GM19397 (cell line): ENCODE results near the gene CEP57L1.

Experiments
- ATAC-seq: cut with Tn5 transposase; IDR thresholded peaks from one replicate; pipeline ENCODE4 v1.9.1; 2021; ENCODE audit warnings: mild to moderate bottlenecking, moderate library complexity; ENCODE audit not compliant: unreplicated experiment

The CEP57L1 gene

DNA sequence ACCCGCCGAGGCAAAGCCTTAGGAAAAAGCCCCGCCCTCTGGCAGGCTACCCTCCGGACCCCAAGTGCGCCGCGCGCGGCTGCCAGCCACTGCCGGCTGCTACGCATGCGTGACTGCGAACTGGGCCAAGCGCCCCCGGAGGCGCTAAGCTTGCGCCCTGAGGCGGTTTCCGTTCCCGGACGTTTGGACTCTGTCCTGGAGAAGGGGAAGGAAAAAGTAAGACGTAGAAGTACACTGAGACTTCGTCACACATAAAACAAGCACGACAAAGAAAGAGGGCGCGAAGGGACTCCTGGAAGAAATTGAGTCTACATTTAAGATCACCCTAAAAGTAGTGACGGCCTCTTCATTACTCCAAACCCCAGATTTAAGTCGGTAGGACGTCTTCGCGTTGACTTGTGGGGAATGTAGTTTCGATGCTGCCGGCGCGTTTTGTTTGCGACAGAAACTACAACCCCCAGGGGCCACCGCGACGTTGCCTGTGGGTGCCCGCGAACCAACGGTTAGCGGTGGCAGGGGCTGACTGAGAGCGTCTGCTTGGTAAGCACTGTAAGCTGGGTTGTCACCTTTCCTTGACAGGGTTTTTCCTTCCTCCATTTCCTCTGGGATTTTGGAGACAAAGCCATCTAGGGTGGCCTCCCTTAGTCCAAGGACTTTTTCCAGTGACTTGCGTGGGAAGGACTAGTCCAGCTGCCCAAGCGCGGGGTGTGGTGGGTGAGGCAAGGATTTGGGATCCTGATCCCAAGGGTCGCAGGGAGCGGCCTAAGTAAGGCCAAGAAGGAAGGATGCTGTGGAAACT is at the start of gene CEP57L1:
Gene CEP57L1, plus strand, starts transcription at position 472 of the 799 bp plus-strand sequence. CDS start 49,715 bp downstream, outside the sequence.
- ATAC-seq: peak; percentile 74

GRCh38 chr6:109048176-109048575 is 47.1 kb upstream of the CEP57L1 start:
- ATAC-seq: no peak

DNA sequence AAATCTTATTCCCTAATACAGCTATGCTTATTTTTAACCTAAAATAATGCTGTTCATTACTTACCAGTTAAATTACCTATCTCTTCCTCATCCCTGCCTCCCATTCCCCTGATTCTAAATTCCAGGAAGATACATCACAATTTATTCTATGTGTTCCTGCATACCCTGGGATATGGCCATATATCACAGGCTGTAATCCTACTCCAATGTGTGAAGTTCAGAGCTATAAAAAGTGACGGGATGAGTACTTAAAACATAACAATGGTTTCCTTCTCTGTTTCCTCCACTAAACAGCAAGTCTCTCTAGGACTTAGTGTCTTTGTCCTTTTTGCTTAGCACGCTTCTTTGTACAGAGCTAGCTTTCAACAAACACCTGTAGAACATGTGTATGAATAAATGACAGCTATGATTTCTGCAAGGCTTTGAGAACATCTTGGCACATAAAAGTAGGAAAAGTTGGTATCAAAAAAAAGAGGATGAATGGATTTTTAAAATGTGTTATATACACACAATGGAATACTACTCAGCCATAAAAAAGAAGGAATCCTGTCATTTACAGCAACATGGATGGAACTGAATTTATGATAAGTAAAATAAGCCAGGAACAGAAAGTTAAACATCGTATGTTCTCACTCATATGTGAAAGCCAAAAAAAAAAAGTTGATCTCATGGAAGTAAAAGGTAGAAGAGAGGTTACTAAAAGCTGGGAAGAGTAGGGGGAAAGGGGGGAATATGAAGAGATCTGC is 46.5 kb upstream of the CEP57L1 start:
- no peak for ATAC-seq

DNA sequence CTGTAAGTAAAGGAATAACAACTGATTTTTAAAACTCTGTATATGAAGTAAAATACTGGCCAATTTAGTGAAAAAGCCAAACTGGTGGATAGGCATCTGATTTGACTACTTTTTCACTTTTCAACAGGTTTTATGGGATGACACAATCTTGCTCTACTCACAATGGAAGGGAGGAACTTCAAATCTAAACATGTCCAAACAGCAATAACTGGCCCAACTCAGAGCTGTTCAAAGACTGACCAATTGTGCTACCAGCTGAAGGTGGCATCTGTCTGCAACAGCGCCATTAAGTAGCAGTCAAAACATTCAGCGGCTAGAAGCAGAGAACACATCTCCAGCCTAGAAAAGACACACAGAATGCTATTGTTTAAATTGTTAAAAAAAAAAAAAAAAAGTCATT is 45.3 kb upstream of the CEP57L1 start:
- ATAC-seq: no peak

DNA sequence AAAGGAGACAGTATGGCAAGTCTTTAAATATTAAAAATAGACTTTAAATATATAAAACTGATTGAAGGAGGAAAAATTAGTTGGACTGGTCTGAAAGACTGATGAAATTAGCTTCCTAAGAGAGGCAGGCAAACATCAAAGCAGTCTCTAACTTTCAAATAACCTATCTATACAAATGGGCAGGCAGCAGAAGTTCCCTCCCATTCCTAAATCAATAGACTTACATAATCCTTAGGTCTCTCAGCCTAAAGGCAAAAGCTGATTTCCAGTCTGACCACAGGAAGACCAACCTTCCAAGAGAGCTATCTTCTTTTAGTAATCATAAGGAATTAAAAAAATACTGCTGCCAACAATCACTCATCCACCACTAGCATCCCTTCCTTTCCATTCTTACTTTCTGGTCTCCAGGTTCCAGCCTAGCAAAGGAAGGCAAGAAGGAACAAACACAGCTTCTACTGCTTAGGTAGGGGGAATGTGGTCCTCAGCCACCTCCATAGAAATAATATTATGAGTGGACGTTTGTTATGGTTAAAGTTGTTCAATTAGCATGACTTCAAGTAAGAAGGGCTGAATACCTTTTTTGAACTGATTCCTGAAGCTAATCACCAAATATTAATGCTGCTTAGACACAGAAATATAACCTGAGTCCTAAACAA is 44.7 kb upstream of the CEP57L1 start:
- ATAC-seq: no peak

DNA sequence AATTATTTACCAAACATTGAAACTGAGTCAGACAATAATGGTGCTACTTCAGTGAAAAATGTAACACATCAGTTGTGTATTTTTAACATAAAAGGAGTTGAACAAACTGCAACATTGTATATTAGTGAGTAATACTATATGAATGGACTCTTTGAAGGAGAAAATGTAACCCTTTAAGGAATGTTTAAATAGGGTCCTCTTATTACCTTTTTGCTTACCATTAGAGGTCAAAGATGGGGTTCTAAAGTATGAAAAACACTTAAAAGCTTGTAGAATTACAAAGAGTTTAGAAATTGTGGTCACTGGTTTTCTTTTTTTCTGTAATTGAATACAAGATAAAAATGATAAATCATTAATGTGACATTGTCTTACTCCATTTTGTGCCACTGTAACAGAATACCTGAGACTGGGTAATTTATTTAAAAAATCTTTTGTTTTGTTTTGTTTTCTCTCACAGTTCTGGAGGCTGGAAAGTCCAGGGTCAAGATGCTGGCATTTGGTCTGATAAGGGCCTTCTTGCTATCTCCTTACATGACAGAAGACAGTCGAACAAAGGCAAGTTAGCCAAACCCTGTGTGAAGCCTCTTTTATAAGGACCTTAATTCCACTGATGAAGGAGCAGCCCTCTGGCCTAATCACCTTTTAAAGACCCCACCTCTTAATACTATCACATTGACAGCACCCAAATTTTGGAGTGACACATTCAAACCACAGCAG is 43.8 kb upstream of the CEP57L1 start:
- no peak for ATAC-seq

GRCh38 chr6:109052018-109052651 is 43.2 kb upstream of the CEP57L1 start:
- ATAC-seq: no peak

DNA sequence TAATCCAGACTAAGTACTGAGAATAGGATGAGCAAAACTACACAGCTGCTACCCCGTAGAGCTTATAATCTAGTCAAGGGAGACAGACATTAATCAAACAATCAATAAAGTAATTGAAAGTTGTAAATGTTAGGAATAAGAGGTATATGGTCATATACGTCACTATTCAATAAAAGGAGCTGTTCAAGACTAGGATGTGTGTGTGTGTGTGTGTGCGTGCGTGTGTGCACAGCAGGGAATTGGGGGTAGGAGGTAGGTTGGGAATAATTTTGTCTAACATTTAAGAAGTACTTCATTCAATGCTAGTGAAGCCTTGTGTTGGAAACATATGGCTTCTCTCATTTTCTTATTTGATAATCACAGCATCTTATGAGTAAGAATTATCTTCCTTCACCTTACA is 42.5 kb upstream of the CEP57L1 start:
- ATAC-seq: no peak

DNA sequence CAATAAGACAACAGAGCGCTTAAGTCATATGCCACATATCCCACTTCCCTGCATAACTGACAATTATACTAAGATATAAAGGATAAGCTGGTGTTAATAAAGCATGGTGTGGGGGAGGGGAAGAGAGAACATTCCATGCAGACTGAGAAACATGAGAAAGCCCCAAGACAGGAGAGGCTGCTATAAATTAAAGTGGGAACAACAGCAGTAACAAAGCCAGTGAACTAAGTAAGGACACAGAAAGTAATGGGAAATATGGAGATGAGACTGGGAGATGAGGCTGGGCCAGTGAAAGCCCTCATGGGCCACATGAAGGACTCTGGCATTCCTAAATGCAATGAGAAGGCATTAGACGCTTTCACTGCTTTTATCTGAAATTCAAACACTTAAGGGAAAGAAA is 42.0 kb upstream of the CEP57L1 start:
- no peak for ATAC-seq

- no peak for ATAC-seq
These were observed 39.5 kb upstream of the CEP57L1 start for GRCh38 chr6:109055771-109056235.

- ATAC-seq: no peak
These were observed 38.6 kb upstream of the CEP57L1 start for GRCh38 chr6:109056661-109057060.

DNA sequence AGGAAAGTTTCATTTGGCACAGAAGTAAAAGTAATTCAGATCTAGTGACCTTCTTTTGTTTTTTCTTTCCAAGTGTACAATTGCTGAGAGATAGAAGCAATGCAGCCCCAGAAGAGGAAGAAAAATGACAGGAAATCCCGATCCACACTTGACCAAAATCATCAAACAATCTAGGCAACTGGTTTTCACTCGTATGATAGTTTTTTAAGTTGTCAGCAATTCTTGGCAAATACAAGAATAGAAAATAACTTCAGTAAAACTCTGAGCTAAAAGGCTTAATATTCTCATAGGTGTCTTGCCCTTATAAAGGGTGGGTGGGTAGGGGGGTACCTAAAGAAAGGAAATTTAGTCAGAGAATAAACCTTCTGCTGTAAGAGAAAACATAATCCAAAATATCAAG is 36.7 kb upstream of the CEP57L1 start:
- no peak for ATAC-seq

DNA sequence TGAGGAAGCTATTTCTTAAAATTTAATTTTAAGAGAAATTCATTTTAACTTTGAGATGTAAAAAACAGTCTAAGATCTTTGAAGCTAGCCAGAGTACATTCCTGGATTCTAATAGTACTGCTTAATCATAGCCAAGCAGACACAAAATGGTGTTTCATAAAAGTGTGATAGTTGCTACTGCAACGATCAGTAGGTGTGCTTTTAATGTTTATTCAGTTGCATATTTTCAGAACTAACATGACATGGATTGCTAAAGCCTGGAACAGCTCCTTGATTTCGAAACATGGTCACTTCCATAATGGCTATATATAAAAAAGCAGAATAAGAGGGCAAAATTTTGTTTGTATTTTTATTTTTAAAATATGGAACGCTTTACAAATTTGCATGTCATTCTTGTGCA is 36.2 kb upstream of the CEP57L1 start:
- no peak for ATAC-seq

GRCh38 chr6:109059571-109060021 is 35.7 kb upstream of the CEP57L1 start:
- no peak for ATAC-seq

DNA sequence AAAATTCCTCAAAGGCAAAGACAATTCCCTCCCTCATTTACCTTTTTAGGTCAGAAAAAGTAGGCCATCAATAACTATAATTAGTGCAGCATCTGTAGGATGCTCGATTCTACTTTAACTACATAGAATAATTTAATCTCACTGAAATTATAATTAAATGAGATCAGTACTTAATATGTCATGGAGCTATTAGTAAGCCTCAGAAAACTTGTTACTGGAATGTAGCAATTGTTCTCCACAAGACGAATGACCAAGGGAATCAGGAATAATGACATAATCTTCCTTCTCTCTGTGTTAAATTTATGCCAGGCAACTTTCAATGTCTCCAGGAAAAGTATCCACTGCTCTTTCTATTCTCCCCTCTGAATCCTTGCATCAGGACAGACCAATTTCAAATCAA is 34.7 kb upstream of the CEP57L1 start:
- no peak for ATAC-seq

DNA sequence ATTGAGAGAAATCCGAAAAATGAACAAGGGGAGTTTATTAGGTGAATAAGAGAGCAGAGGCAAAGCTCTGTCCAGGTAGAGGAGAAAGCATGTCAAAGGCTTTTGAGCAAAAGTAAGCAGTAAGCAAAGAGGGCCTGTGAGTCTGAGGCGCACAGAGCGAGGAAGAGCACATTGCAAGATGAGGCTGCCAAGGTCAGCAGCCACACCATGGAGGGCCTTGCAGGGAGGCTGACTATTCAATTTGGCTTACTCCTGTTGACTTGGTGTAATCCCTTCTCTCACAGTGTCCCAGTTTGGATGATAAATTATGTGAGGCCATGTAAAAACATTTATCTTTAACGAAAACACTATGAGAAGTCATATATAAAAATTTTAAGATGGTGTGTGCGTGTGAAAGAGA is 33.1 kb upstream of the CEP57L1 start:
- no peak for ATAC-seq

GRCh38 chr6:109062767-109063352 is 32.4 kb upstream of the CEP57L1 start:
- ATAC-seq: no peak

DNA sequence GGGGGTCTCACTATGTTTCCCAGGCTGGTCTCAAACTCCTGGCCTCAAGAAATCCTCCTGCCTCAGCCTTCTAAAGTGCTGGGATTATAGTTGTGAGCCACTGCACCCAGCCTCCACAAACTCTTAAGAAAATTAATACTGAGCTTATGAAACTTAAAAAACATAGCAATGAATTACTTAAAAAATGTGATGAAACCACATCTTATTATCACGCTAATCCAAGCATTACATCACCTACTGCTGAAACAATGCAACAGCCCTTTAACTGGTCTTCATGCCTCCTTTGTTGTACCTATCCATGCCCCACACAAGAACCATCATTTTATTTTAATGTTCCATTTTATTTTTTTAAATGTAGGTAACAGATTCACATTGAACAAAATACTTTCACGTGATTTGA is 25.6 kb upstream of the CEP57L1 start:
- no peak for ATAC-seq

DNA sequence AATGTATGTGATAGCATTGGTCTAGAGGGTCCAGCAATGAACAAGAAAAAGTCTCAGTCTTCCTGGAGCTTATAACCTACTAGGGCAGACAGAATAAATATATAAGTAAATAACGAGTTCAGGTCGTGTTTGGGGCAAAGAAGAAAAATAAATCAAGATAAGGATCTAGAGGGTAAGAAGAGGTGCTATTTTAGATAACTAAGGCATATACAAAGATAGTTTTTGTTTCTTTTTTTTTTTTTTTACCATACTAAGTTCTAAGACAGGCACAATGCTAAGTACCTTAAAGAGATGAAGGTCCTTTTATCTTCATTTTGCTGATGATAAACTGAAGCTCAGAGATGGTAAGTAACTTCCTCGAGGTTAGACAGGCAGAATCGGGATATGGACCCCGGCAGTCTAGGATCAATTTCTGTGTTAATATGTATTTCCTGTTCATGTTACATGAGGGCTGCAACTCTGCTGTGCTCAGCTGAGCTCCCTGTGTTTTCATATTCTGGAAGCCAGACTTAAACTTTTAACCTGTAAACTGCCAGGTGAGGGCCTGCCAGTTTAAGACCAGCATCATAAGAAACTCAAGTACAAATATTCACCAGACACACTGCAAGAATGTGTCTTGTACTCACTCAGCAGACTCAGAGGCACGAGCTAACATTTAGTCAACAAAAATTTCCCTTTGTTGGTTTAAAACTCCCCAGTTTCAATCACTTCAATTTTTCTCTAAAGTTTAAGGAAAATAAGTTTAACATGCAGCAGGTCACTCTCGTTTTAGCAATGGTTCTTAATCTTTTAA is 24.0 kb upstream of the CEP57L1 start:
- no peak for ATAC-seq
